Measurements from ENCODE around the gene SZT2. TPM values are rescaled to one million over a fixed set of nuclear protein-coding genes. Genes with fewer than 3 reads are reported as not detected.

Gene SZT2
- total RNA-seq, 2 donors from 2014 or later: 30.3 to 76.9 TPM

GRCh38 chr1:43442756-43443155 lies 53.1 kb downstream of the SZT2 start:
- no peak overlapping the region for H3K27ac ChIP-seq
- H3K27me3 ChIP-seq (replicated peaks; ENCODE audit: insufficient read depth): no peaks in the 10 kb centered on the region
- peaks cover 12 to 16% of the 10 kb centered on the region in 2 donors for H3K36me3 ChIP-seq
- WGBS: 83% methylated on average over 12 of the region's 12 CpGs
- no peak for DNase-seq (ENCODE audit: low spot score)
- no peaks in the 10 kb centered on the region for H3K4me1 ChIP-seq (replicated peaks)
- H3K4me3 ChIP-seq: no peak overlapping the region
- no peak for TF ChIP-seq POLR2A (IDR thresholded peaks at IDR 0.05)
- TF ChIP-seq CTCF (IDR thresholded peaks at IDR 0.05): no peak
- no peak for TF ChIP-seq POLR2AphosphoS5 (IDR thresholded peaks at IDR 0.05)
- H3K9me3 ChIP-seq: no peaks in the 10 kb centered on the region
- intact Hi-C loops (cut with DNase I): no loop called here

- Histone ChIP-seq H3K9me3 (no peaks in the 10 kb centered on the region), H3K27me3 (replicated peaks; ENCODE audit: insufficient read depth) (no peaks in the 10 kb centered on the region), H3K4me3 (no peak overlapping the region), H3K4me1 (replicated peaks) (no peaks in the 10 kb centered on the region), H3K36me3 (peaks cover 12 to 21% of the 10 kb centered on the region in 2 donors), H3K27ac (no peak overlapping the region)
- WGBS: 84% methylated on average over 16 of the region's 16 CpGs
- no peak for DNase-seq (ENCODE audit: low spot score)
- TF ChIP-seq POLR2A (IDR thresholded peaks at IDR 0.05) (no peak), POLR2AphosphoS5 (IDR thresholded peaks at IDR 0.05) (no peak), CTCF (IDR thresholded peaks at IDR 0.05) (no peak)
- intact Hi-C loops (cut with DNase I): no loop called here
Measured at GRCh38 chr1:43443197-43443946, 53.7 kb downstream of the SZT2 start.

- no peak overlapping the region for H3K27ac ChIP-seq
- TF ChIP-seq POLR2A (IDR thresholded peaks at IDR 0.05) (no peak), CTCF (IDR thresholded peaks at IDR 0.05) (no peak), POLR2AphosphoS5 (IDR thresholded peaks at IDR 0.05) (no peak)
- no peaks in the 10 kb centered on the region for H3K27me3 ChIP-seq (replicated peaks; ENCODE audit: insufficient read depth)
- H3K9me3 ChIP-seq: no peaks in the 10 kb centered on the region
- H3K4me1 ChIP-seq (replicated peaks): no peaks in the 10 kb centered on the region
- no peak for DNase-seq (ENCODE audit: low spot score)
- 92% methylated on average over 13 of the region's 13 CpGs for whole genome bisulfite sequencing
- H3K4me3 ChIP-seq: no peak overlapping the region
- intact Hi-C loops (cut with DNase I): no loop called here
- H3K36me3 ChIP-seq: peaks cover 12 to 27% of the 10 kb centered on the region in 2 donors
Measured at GRCh38 chr1:43444151-43444828, 54.6 kb downstream of the SZT2 start.

GRCh38 chr1:43444836-43445235 lies 55.1 kb downstream of the SZT2 start:
- no peak for DNase-seq (ENCODE audit: low spot score)
- Histone ChIP-seq H3K9me3 (no peaks in the 10 kb centered on the region), H3K4me1 (replicated peaks) (no peaks in the 10 kb centered on the region), H3K27me3 (replicated peaks; ENCODE audit: insufficient read depth) (no peaks in the 10 kb centered on the region), H3K36me3 (peaks cover 12 to 27% of the 10 kb centered on the region in 2 donors), H3K4me3 (no peak overlapping the region), H3K27ac (no peak overlapping the region)
- 60% methylated on average over 1 of the region's 1 CpG for WGBS
- TF ChIP-seq POLR2AphosphoS5 (IDR thresholded peaks at IDR 0.05) (no peak), CTCF (IDR thresholded peaks at IDR 0.05) (no peak), POLR2A (IDR thresholded peaks at IDR 0.05) (no peak)
- intact Hi-C loops (cut with DNase I): no loop called here
